Breast epithelium (tissue), 3 donors: ENCODE data around the gene PASK.

Experiments used
- POLR2A ChIP-seq: fragments of 450-650 bp; IDR thresholded peaks from one replicate; pipeline ENCODE4 v1.6.1; 2016; ENCODE audit warnings: antibody characterized with exemption, mild to moderate bottlenecking, moderate library complexity
- POLR2AphosphoS5 ChIP-seq, 3 donors: sonication (generic); formaldehyde crosslinking; IDR thresholded peaks; one replicate each; pipeline ENCODE4 v1.6.1; 2017; ENCODE audit warnings: antibody characterized with exemption in 3 of 3
- TF ChIP-seq, protein P1 (sequence below), 3 donors: fragments of 450-650 bp; IDR thresholded peaks; one replicate each; pipeline ENCODE4 v1.5.1; 2016 to 2017; ENCODE audit warnings: antibody characterized with exemption in 3 of 3, mild to moderate bottlenecking in 3 of 3, moderate library complexity in 3 of 3

- no peak for TF ChIP-seq POLR2AphosphoS5 (IDR thresholded peaks at IDR 0.05)
- TF ChIP-seq, protein P1, sequence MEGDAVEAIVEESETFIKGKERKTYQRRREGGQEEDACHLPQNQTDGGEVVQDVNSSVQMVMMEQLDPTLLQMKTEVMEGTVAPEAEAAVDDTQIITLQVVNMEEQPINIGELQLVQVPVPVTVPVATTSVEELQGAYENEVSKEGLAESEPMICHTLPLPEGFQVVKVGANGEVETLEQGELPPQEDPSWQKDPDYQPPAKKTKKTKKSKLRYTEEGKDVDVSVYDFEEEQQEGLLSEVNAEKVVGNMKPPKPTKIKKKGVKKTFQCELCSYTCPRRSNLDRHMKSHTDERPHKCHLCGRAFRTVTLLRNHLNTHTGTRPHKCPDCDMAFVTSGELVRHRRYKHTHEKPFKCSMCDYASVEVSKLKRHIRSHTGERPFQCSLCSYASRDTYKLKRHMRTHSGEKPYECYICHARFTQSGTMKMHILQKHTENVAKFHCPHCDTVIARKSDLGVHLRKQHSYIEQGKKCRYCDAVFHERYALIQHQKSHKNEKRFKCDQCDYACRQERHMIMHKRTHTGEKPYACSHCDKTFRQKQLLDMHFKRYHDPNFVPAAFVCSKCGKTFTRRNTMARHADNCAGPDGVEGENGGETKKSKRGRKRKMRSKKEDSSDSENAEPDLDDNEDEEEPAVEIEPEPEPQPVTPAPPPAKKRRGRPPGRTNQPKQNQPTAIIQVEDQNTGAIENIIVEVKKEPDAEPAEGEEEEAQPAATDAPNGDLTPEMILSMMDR (IDR thresholded peaks at IDR 0.05), result no peak
- no peak for TF ChIP-seq POLR2A
Observed at GRCh38 chr2:241095594-241096290, 53.5 kb downstream of the PASK start.
